GM21515 (cell line): Measurements from ENCODE around the gene KRT83.

Experiments used
- ATAC-seq: cut with Tn5 transposase; IDR thresholded peaks from one replicate; pipeline ENCODE4 v1.9.1; 2021; ENCODE audit not compliant: unreplicated experiment

The KRT83 gene

DNA sequence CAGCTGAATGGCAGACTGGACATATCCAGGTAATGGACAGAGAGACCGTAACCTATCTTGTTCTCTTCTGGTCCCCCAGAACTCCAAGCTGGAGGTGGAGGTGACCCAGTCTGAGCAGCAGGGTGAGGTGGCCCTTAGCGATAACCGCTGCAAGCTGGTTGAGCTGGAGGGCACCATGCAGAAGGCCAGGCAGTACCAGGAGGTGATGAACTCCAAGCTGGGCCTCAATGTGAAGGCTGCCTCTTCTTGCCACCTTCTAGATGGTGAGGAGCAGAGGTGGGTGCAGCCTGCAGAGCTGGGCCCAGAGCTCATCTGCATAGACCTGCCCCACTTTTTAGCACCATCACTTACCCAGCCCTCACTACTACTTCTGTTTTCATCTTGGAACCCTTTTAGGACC, 53.9 kb downstream of the KRT83 start:
- ATAC-seq: no peak

- no peak for ATAC-seq
Observed at GRCh38 chr12:52266514-52266913, 54.7 kb downstream of the KRT83 start.

DNA sequence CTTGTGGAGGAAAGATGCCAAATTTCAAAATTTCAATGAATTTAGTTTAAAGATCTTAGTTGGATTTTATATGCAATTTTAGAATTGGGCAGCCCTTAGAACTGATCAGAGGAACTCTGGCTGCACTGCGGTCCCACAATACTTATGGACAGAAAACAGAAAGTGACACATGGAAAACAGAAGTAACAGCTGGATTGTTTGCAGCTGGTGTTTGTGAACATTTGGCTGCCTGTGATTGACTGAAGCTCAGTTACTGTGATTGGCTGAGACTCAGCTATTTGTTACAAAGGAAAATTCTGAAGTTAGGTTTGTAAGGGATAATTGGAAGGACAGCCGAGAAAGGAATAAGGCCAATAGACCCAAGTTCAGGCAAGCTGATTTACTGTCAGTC, 56.8 kb downstream of the KRT83 start:
- no peak for ATAC-seq
